PC-3 (cell line): ENCODE data around the gene PABPN1L. TPM values are rescaled to one million over a fixed set of nuclear protein-coding genes. Genes with fewer than 3 reads are reported as not detected.

ENCODE experiments used
- ATAC-seq: fragments of 200-7000 bp; cut with Tn5 transposase; 2 replicates; pipeline ENCODE4 v1.9.1; 2020; ENCODE audit warnings: mild to moderate bottlenecking, moderate library complexity
- BruUV-seq: library from RNA; stranded (reverse); fragments of 400-500 nt; replicated peaks from 2 replicates; lab custom pipeline; 2021; lab: Mats Ljungman, UMichigan
- CTCF ChIA-PET: fragments of 300-600 bp; sonication (Branson Sonifier 250); formaldehyde crosslinking; loops from one replicate; lab custom pipeline; 2022; ENCODE audit warnings: antibody characterized with exemption; lab: Charles Lee
- POLR2A ChIA-PET: fragments of 300-600 bp; sonication (Branson Sonifier 250); formaldehyde crosslinking; loops from one replicate; lab custom pipeline; 2022; ENCODE audit warnings: antibody characterized with exemption; ENCODE audit not compliant: unreplicated experiment; lab: Charles Lee
- DNase-seq: peaks from one replicate; pipeline ENCODE4 v3.0.0-alpha.2; 2015
- H2AFZ ChIP-seq: fragments of 300-600 bp; sonication (generic); 2 replicates; pipeline ENCODE4 v1.6.0; 2016; ENCODE audit warnings: antibody characterized with exemption, low read length
- H3F3A ChIP-seq: fragments of 300-600 bp; sonication (generic); one replicate; pipeline ENCODE4 v1.6.0; 2017; ENCODE audit warnings: antibody characterized with exemption, low read length, control low read depth, mild to moderate bottlenecking; ENCODE audit not compliant: unreplicated experiment
- H3K27ac ChIP-seq: fragments of 300-600 bp; sonication (generic); 2 replicates; pipeline ENCODE4 v1.5.1; 2016; ENCODE audit warnings: mild to moderate bottlenecking, low read length
- H3K27me3 ChIP-seq: fragments of 300-600 bp; sonication (generic); 2 replicates; pipeline ENCODE4 v1.6.1; 2016; ENCODE audit warnings: low read length, mixed read lengths
- H3K36me3 ChIP-seq: fragments of 300-600 bp; sonication (generic); 2 replicates; pipeline ENCODE4 v1.6.1; 2016; ENCODE audit warnings: low read depth, mixed run types, low read length, mixed read lengths
- H3K4me1 ChIP-seq: fragments of 300-600 bp; sonication (generic); 2 replicates; pipeline ENCODE4 v1.5.1; 2016; ENCODE audit warnings: low read length; ENCODE audit not compliant: insufficient read depth
- H3K4me2 ChIP-seq: fragments of 300-600 bp; sonication (generic); 2 replicates; pipeline ENCODE4 v1.6.0; 2016; ENCODE audit warnings: low read length
- H3K4me3 ChIP-seq: fragments of 300-600 bp; sonication (generic); 2 replicates; pipeline ENCODE4 v1.5.1; 2016; ENCODE audit warnings: mild to moderate bottlenecking, low read length, mixed read lengths
- H3K79me2 ChIP-seq: fragments of 300-600 bp; sonication (generic); 2 replicates; pipeline ENCODE4 v1.6.1; 2017; ENCODE audit warnings: low read length, mixed read lengths
- H3K9ac ChIP-seq: fragments of 300-600 bp; sonication (generic); 2 replicates; pipeline ENCODE4 v1.6.0; 2016; ENCODE audit warnings: mild to moderate bottlenecking, low read length
- H3K9me2 ChIP-seq: fragments of 300-600 bp; sonication (generic); replicated peaks from 2 replicates; pipeline ENCODE4 v1.6.1; 2016; ENCODE audit warnings: mixed run types, low read length, mixed read lengths
- H3K9me3 ChIP-seq: fragments of 300-600 bp; sonication (generic); 2 replicates; pipeline ENCODE4 v1.6.1; 2016; ENCODE audit warnings: low read length, mixed read lengths
- H4K20me1 ChIP-seq: fragments of 300-600 bp; sonication (generic); 2 replicates; pipeline ENCODE4 v1.6.1; 2016; ENCODE audit warnings: low read length, mixed read lengths
- CTCF ChIP-seq: fragments of 300-600 bp; sonication (generic); conservative IDR thresholded peaks from 2 replicates; pipeline ENCODE4 v1.5.1; 2017; ENCODE audit warnings: antibody characterized with exemption, low read depth, mild to moderate bottlenecking, low read length
- EZH2 ChIP-seq: fragments of 300-600 bp; sonication (generic); IDR thresholded peaks from one replicate; pipeline ENCODE4 v1.6.1; 2017; ENCODE audit warnings: antibody characterized with exemption, mild to moderate bottlenecking, low read length; ENCODE audit not compliant: unreplicated experiment
- EZH2phosphoT487 ChIP-seq: fragments of 300-600 bp; sonication (generic); IDR thresholded peaks from 2 replicates; pipeline ENCODE4 v1.6.1; 2018; ENCODE audit warnings: mild to moderate bottlenecking, antibody characterized with exemption, low read length, borderline replicate concordance
- intact Hi-C: fragments of 100-400 bp; cut with micrococcal nuclease; formaldehyde crosslinking; loops from 2 replicates; pipeline ENCODE4 v1.9.0; 2023
- total RNA-seq: library from RNA; depleted of rRNA; stranded (reverse); fragments of >200 nt; gene quantifications from 2 replicates; pipeline ENCODE4 v1.2.3, GENCODE V29; 2014

The PABPN1L gene
- total RNA-seq, 1 experiment from 2014 or later = not detected

- no peak for TF ChIP-seq EZH2
- TF ChIP-seq EZH2phosphoT487 = no peak
- TF ChIP-seq CTCF = no peak
- H3K79me2 ChIP-seq = peaks cover 21% of the 10 kb centered on the region
- no peaks in the 10 kb centered on the region for H3K36me3 ChIP-seq
- ChIA-PET POLR2A (no interaction called here), CTCF (no interaction called here)
- no peaks in the 10 kb centered on the region for H4K20me1 ChIP-seq
- H3K9ac ChIP-seq = no peak overlapping the region
- no peak overlapping the region for H2AFZ ChIP-seq
- 0 out of 2 replicates have a peak, but pooled peaks cover 6% of the 10 kb centered on the region for H3K4me1 ChIP-seq
- H3F3A ChIP-seq = no peaks in the 10 kb centered on the region
- H3K27me3 ChIP-seq = no peaks in the 10 kb centered on the region
- no peak overlapping the region for H3K4me2 ChIP-seq
- no TSS peak for BruUV-seq
- H3K27ac ChIP-seq = no peak overlapping the region
- ATAC-seq = no peak
- H3K9me2 ChIP-seq = no peaks in the 10 kb centered on the region
- intact Hi-C loops = no loop called here
- H3K9me3 ChIP-seq = no peaks in the 10 kb centered on the region
- DNase-seq = no peak
- no peak overlapping the region for H3K4me3 ChIP-seq
Observed at GRCh38 chr16:88853325-88853941, 13.0 kb downstream of the PABPN1L start.

- H3K27me3 ChIP-seq = no peaks in the 10 kb centered on the region
- ATAC-seq (no peak), DNase-seq (no peak)
- no peak overlapping the region for H3K4me3 ChIP-seq
- no peaks in the 10 kb centered on the region for H3K4me1 ChIP-seq
- ChIA-PET CTCF (no interaction called here), POLR2A (no interaction called here)
- H2AFZ ChIP-seq = no peak overlapping the region
- intact Hi-C loops = no loop called here
- no peaks in the 10 kb centered on the region for H3F3A ChIP-seq
- no peaks in the 10 kb centered on the region for H3K9me2 ChIP-seq
- H3K9ac ChIP-seq = no peak overlapping the region
- H4K20me1 ChIP-seq = no peaks in the 10 kb centered on the region
- TF ChIP-seq CTCF = no peak
- TF ChIP-seq EZH2 = no peak
- no peak for TF ChIP-seq EZH2phosphoT487
- BruUV-seq = no TSS peak
- H3K36me3 ChIP-seq = no peaks in the 10 kb centered on the region
- no peaks in the 10 kb centered on the region for H3K9me3 ChIP-seq
- peaks cover 7% of the 10 kb centered on the region for H3K79me2 ChIP-seq
- H3K4me2 ChIP-seq = no peak overlapping the region
- H3K27ac ChIP-seq = no peak overlapping the region
Observed at GRCh38 chr16:88851616-88852015, 14.8 kb downstream of the PABPN1L start.

GRCh38 chr16:88850531-88851199, 15.8 kb downstream of the PABPN1L start:
- BruUV-seq = no TSS peak
- Histone ChIP-seq H3F3A (no peaks in the 10 kb centered on the region), H3K79me2 (peaks cover 2% of the 10 kb centered on the region), H3K4me1 (no peaks in the 10 kb centered on the region), H2AFZ (no peak overlapping the region), H3K27ac (no peak overlapping the region), H3K9ac (no peak overlapping the region), H3K36me3 (no peaks in the 10 kb centered on the region), H4K20me1 (no peaks in the 10 kb centered on the region), H3K4me2 (no peak overlapping the region), H3K4me3 (no peak overlapping the region), H3K27me3 (no peaks in the 10 kb centered on the region), H3K9me3 (no peaks in the 10 kb centered on the region), H3K9me2 (no peaks in the 10 kb centered on the region)
- ChIA-PET CTCF (no interaction called here), POLR2A (no interaction called here)
- TF ChIP-seq CTCF = no peak
- TF ChIP-seq EZH2phosphoT487 = no peak
- no peak for TF ChIP-seq EZH2
- ATAC-seq (no peak), DNase-seq (no peak)
- intact Hi-C loops = no loop called here
